GM10248 (cell line): Measurements from ENCODE around the gene HBG2.
"Not testable (repeated sequence)": the region's sequence is repeated elsewhere in the genome, so short reads cannot be mapped to it uniquely, and the experiment has no call there.

Experiments
- CTCF ChIA-PET: fragments of 300-600 bp; sonication (Branson Sonifier 250); formaldehyde crosslinking; extraction: SDS; loops from one replicate; lab custom pipeline; 2021; ENCODE audit warnings: antibody characterized with exemption; lab: Yijun Ruan, JAX
- POLR2A ChIA-PET: fragments of 350-650 bp; sonication (Branson Sonifier 250); formaldehyde crosslinking; extraction: SDS; loops from one replicate; lab custom pipeline; 2020; ENCODE audit warnings: antibody characterized with exemption; lab: Yijun Ruan, JAX
- DNase-seq: peaks from one replicate; pipeline ENCODE4 v3.0.0; 2012; ENCODE audit errors: extremely low spot score
- TF ChIP-seq, protein P1 (sequence below): IDR thresholded peaks from 2 replicates; pipeline ENCODE4 v1.5.1; 2012; ENCODE audit warnings: mild to moderate bottlenecking, low read depth; ENCODE audit errors: extremely low read depth, missing control alignments, control extremely low read depth

HBG2 gene

DNA sequence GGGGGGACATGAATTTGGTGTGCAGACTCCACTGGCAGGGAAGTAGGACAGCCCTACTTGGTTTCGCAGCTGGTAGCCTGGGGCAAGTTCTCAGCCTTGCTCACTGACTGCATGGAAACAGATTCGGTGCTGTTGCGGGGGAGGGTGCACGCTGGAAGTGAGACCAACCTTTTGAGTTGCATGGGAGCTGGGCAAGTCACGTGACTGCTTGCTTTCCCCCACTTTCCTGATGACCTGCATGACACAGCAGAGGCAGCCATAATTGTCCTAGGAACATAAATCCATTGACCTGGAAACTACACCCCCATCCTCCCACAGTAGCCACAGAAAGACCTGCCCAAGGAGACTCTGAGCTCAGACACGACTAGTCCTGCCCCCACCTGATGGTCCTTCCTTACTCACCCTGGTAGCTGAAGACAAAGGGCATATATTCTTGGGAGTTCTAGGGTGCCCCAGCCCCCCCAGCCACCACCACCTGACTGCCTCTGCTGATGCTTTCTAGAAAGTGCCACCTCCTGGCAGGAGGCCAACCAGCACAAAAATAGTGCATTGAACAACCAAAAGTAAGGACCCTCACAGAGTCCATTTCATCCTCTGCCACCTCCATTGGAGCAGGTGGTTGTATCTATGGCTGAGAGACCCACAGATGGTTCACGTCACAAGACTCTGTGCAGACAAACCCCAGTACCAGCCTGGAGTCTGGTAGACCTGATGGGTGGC lies 4.1 kb upstream of the HBG2 start:
- ChIA-PET POLR2A (no interaction called here), CTCF (interaction anchor here (1.5 kb wide), 1 partner anchor 20 kb away, joined by 4 read pairs; no protein-coding TSS in a partner anchor)
- TF ChIP-seq, protein P1, sequence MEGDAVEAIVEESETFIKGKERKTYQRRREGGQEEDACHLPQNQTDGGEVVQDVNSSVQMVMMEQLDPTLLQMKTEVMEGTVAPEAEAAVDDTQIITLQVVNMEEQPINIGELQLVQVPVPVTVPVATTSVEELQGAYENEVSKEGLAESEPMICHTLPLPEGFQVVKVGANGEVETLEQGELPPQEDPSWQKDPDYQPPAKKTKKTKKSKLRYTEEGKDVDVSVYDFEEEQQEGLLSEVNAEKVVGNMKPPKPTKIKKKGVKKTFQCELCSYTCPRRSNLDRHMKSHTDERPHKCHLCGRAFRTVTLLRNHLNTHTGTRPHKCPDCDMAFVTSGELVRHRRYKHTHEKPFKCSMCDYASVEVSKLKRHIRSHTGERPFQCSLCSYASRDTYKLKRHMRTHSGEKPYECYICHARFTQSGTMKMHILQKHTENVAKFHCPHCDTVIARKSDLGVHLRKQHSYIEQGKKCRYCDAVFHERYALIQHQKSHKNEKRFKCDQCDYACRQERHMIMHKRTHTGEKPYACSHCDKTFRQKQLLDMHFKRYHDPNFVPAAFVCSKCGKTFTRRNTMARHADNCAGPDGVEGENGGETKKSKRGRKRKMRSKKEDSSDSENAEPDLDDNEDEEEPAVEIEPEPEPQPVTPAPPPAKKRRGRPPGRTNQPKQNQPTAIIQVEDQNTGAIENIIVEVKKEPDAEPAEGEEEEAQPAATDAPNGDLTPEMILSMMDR: no peak
- DNase-seq: no peak

DNA sequence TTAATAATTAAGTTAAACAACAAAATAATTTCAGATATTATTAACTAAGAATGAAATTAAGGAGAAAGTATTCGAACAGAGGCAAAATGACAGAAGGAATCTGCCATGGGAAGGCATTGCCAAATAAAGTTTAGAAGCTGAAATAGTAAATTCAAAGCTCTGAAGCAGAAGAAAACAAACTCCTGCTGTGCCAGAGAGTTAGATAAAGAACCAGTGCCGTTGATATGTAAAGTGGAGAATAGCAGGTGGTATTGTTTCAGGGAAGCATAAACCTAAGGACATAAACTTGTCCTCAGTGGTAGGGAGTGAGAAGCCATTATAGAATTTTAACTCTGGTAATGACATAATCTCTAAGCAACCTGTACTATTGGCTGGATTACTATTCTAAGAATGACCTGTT lies 2.7 kb upstream of the HBG2 start:
- TF ChIP-seq, protein P1: no peak
- no peak for DNase-seq
- ChIA-PET CTCF (no interaction called here), POLR2A (no interaction called here)

DNA sequence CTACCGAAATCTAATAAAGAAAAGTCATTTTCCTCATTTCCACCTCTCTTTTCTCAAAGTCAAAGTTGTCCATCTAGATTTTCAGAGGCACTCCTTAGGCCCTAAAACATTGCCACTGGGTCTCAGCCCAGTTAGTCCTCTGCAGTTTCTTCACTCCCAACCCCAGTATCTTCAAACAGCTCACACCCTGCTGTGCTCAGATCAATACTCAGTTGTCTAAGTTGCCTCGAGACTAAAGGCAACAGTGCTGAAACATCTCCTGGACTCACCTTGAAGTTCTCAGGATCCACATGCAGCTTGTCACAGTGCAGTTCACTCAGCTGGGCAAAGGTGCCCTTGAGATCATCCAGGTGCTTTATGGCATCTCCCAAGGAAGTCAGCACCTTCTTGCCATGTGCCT lies 558 bp downstream of the HBG2 start:
- DNase-seq, CTCF ChIA-PET, POLR2A ChIA-PET: not testable (repeated sequence)

DNA sequence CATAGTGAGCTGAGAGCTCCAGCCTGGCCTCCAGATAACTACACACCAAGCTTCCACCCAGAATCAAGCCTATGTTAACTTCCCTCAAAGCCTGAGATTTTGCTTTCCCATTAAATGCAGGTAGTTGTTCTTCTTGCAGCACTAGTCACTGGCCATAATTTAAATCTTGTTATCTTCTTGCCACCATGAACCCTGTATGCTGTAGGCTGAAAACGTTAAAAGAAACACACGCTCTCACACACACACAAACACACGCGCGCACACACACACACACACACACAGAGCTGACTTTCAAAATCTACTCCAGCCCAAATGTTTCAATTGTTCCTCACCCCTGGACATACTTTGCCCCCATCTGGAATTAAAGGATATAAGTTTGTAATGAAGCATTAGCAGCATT lies 1.1 kb downstream of the HBG2 start:
- CTCF ChIA-PET, DNase-seq, POLR2A ChIA-PET: not testable (repeated sequence)

DNA sequence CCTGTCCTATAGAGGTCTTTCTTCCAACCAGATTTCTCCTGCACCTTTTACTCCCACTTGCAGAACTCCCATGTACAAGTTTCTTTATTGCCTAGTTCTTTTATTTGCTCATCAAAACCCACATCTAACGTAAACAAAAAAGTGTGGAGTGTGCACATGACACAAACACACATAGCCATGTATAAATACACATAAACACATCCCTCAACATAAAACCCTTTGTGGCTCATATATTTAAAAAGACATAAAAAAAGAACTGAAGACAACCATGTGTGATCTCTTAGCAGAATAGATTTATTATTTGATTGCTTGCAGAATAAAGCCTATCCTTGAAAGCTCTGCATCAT lies 1.7 kb downstream of the HBG2 start:
- CTCF ChIA-PET: no interaction called here

DNA sequence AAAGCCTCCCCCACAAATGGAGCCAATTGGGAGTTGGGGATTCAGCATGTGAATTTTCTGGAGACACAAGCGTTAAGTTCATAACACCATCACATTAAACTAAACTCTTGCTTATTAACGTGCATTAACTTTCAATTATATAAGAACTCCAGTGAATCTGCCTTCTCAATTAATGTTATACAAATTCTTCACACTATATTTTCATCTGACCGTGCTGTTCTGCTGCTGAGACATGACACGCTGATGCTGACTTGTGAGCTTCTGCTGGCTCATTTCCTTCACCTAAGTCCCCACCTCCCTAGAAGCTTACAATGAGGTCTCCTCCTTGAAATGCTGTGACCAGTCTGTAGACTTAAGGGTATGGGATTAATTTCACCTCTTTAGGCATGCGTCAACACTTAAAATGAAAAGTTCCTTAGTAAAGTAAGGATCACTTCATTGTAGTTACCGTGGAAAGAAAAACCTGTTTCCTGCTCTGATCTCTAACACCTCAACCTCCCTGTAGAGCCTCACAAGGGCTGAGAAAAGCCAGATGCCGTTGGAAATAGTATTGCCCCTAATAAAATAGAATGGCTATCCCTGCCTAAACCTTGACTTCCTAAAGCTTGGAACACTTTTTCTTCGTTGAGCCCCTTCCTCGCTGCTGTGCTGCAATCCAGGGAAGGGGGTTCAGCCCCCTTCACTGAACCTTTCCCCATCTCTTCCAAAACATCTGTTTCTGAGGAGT lies 2.2 kb downstream of the HBG2 start:
- TF ChIP-seq, protein P1: no peak
- no peak for DNase-seq
- CTCF ChIA-PET: no interaction called here
- POLR2A ChIA-PET: no interaction called here

More for the DNA sequence above, 1.7 kb downstream of the HBG2 start:
- TF ChIP-seq, protein P1: no peak
- POLR2A ChIA-PET: no interaction called here
- DNase-seq: no peak

DNA sequence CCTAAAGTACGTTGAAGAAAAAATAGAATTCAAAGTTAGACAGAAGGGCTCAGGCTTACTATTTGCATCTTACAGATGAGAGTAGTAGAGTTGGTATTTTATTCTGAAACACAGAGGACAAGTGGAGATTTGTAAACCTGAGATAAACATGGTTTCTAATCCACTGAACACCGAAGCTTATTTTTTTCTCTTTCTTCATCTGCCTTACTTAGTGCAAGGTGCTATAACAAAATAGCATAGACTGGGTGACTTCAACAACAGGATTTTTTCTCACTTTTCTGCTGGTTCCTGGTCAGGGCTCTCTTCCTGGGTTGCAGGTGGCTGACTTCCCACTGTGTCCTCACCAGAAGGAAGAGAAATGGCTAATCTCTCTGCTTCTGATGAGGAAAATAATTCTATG lies 2.8 kb downstream of the HBG2 start:
- ChIA-PET CTCF (no interaction called here), POLR2A (no interaction called here)
- TF ChIP-seq, protein P1: no peak
- DNase-seq: no peak
